Right renal pelvis (tissue), 4 donors: ENCODE results near the gene FRMD4A. TPM values are rescaled to one million over a fixed set of nuclear protein-coding genes. Genes with fewer than 3 reads are reported as not detected.
A peak's percentile ranks its signal among the peaks of the same experiment; 100 is the strongest.
"Not testable (repeated sequence)": the region's sequence is repeated elsewhere in the genome, so short reads cannot be mapped to it uniquely, and the experiment has no call there.

Source experiments
- DNase-seq, 4 donors: peaks; one replicate each; pipeline ENCODE4 v3.0.0-alpha.2; 2013; ENCODE audit warnings: low read depth in 4 of 4, low spot score in 3 of 4, missing footprints in 1 of 4
- polyA plus RNA-seq, 4 donors: library from polyadenylated mRNA; unstranded; fragments of 120-200 nt; gene quantifications; one replicate each; pipeline ENCODE4 v1.2.1, GENCODE V29; 2013; ENCODE audit not compliant: insufficient read length in 4 of 4

FRMD4A gene
- polyA plus RNA-seq, 4 donors: 76.2 to 81.0 (median 78.2) TPM

- no peak for DNase-seq
These were observed 554.6 kb downstream of the FRMD4A start for GRCh38 chr10:13775786-13776775.

DNA sequence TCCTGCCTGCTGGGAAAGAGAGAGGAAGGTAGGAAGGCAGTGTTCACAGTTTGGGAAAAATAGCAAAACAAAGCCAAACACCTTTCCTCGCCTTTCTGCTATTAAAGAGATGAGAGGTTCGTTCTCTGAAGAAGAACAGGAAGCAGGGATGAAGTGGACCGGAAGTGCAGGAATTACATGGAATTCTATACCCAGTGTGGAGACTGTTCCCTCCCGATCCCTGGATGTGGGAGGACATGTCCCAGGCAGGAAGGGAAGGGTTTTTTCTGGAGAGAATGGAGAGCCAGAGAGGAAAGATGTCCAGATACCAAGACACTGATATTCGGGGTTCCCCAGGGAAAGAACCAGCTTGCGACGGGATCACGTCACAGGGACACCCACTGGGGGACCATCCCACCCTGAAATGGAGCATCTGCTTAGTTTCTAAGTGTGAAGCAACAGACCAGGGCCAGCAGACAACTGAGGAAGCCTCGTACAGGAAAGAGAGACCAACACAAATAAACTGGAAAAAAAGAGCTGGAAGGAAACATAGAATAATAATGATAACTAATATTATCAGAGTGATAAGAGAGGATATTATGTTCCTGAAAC is 556.3 kb downstream of the FRMD4A start:
- DNase-seq: no peak

DNA sequence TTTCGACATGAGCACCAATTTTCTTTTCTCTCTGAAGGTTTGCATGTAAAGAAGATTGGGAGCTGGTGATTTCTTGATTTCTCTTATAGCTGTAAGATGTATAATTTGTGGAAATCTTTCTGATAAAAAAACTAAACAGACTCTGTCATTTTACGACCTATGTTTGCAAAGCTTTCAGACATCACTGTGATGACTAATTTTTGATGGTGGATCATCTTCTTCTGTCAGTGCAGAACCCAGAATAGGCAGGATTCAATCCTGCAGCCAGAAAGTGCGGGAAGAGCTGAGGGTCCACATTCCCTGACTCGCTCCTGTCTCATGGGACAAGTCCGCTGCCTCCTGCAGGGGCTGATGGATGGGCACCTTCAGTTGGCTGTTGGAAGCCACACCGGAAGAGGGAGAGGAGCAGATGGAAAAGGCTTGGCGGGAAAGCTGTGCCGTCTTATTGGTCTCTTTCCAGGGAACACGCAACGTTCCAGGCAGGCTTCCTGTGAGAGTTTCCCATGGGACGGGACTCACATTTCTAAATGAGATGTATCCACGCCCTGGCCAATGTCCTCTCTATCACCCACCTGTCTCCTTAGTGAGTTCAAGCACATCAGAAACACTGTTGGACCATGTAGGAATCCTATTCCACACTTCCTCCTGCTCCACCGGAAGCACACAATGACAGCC is 557.1 kb downstream of the FRMD4A start:
- DNase-seq: no peak

DNA sequence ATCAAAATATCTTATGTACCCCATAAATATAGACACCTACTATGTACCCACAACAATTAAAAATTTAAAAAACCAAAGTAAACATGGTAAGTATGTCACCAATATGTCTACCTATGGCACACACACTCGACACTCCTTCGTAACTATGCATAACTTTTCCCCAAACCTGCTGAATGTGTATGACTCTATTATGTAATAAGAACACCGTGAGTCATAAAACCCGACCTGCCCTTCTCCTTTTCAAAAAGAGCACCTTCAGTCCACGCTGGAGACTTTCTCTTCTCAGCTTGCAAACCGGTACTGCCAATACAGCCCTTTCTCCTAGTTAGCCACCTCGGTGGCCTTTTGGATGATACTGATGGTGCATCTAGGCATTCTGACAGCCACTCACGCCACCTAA is 557.7 kb downstream of the FRMD4A start:
- no peak for DNase-seq

GRCh38 chr10:13771992-13772391 is 558.7 kb downstream of the FRMD4A start:
- no peak for DNase-seq

- no peak for DNase-seq
These were observed 559.8 kb downstream of the FRMD4A start for GRCh38 chr10:13770760-13771493.

DNA sequence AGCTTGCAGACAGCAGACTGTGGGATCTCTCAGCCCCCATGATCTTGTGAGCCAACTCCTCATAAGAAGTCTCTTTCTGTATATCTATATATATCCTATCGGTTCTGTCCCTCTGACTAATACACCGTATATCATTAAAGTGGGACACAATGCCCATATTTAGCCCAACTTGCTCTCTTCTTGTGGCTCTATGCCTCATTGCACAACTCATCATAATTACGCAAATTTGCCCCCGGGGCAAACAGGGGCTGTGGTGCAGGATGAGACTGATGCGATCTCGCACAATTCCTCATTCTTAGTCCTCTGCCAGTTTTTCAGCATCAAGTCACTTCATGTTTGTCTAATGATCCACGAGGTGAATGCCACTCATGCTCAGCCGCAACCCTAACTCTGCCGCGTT is 560.8 kb downstream of the FRMD4A start:
- no peak for DNase-seq

- no peak for DNase-seq
These were observed 563.0 kb downstream of the FRMD4A start for GRCh38 chr10:13767676-13768178.

DNA sequence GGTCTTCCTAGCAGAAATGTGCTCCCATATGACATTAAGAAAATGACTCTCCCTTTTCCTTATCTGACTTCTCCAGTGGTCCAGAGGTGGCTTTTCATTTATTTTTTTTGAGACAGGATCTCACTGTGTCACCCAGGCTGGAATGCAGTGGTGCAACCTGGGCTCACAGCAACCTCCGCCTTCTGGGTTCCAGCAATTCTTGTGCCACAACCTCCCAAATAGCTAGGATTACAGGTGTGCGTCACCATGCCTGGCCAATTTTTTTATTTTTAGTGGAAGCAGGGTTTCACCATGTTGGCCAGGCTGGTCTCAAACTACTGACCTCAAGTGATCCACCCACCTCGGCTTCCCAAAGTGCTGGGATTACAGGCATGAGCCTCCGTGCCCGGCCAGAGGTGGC is 563.6 kb downstream of the FRMD4A start:
- not testable (repeated sequence) for DNase-seq

- DNase-seq: peak in 1 of 4 donors; percentile 59
These were observed 564.9 kb downstream of the FRMD4A start for GRCh38 chr10:13765641-13766341.

GRCh38 chr10:13761490-13762091 is 569.1 kb downstream of the FRMD4A start:
- no peak for DNase-seq

DNA sequence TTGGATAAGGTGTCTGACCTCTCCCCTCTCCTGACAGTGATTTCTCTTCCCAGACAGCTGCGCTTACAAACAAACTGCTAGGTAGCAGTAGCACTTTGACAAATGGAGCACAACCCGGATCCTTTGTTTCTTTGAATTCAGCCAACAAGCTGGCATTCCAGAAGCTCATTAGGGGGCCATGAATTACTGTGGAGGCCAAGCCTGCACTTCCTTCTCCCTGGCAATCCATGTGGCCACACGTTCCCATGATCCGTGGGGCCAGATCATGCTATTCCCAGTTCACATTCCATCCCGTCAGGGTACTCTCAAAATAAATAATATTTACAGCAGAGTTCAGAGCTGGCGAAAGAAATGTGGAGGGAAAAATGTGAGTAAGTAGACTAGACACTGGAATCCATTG is 571.6 kb downstream of the FRMD4A start:
- DNase-seq: no peak

- no peak for DNase-seq
These were observed 572.0 kb downstream of the FRMD4A start for GRCh38 chr10:13758756-13759155.

DNA sequence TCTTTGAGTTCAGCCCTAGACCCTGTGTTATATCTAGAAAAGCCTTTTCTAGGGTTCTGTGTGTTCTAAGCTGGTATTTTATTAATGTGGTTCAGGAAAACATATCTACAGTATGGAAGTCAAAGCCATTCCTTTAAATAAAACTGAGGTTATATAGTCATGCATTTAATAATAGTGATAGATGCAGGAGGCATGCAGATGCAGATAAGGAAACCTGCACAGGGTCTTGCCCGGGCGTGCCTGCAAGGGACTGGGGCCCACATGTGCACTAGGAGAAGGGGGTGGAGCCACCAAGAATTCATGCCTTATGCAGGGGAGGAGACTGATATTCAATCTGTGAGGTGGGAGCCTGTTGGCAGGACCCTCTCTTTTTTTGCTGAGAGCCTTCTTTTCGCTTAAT is 572.4 kb downstream of the FRMD4A start:
- no peak for DNase-seq

- DNase-seq: no peak
These were observed 576.4 kb downstream of the FRMD4A start for GRCh38 chr10:13754277-13754676.

GRCh38 chr10:13751191-13751764 is 579.4 kb downstream of the FRMD4A start:
- no peak for DNase-seq

DNA sequence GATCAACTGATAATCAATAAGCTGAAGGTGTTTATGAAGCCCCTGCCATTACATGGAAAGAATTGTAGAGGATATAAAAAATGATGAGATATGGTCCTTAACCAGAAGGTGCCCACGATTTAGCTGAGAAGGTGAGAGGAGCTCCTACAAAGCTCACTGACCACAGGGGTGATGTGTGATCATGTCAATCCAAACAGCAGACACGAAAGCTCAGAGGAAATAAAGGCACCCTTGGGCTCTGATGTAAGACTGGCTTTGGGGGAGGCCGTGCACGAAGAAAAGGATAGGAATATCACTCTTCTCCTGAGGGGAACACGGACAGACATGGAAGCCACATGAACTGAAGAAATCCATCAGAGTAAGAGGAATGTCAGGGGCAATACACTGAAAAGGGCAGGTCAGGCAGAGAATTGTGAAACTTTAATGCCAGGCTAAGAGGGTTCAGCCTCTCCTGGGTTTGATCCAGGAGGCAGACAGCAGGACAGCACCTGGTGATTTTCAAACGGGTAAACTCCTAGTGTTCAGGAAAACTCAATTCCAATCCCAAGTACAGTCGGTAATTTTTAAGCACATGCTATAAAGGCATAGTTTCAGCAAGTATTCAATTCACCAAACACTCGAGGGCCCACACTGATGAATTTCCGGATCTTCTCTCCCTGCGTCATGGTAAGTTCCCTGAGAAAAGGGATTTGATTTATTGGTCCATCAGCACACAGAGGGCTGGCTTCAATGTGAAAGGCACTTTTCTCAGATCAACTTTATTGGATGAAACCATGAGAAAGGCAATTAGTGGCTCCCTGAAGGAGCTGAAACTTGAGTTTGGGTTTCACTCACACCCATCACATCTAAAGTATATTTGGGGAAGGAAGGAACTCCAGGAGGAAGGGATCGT is 580.2 kb downstream of the FRMD4A start:
- no peak for DNase-seq

- no peak for DNase-seq
These were observed 585.5 kb downstream of the FRMD4A start for GRCh38 chr10:13745271-13745670.
